HG02840 (cell line): ENCODE results near the gene EFEMP1.

Experiments used
- ATAC-seq: cut with Tn5 transposase; IDR thresholded peaks from one replicate; pipeline ENCODE4 v1.9.1; 2021; ENCODE audit warnings: mild to moderate bottlenecking, moderate library complexity, moderate number of reproducible peaks; ENCODE audit not compliant: unreplicated experiment, low FRiP score

Gene EFEMP1, protein sequence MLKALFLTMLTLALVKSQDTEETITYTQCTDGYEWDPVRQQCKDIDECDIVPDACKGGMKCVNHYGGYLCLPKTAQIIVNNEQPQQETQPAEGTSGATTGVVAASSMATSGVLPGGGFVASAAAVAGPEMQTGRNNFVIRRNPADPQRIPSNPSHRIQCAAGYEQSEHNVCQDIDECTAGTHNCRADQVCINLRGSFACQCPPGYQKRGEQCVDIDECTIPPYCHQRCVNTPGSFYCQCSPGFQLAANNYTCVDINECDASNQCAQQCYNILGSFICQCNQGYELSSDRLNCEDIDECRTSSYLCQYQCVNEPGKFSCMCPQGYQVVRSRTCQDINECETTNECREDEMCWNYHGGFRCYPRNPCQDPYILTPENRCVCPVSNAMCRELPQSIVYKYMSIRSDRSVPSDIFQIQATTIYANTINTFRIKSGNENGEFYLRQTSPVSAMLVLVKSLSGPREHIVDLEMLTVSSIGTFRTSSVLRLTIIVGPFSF

DNA sequence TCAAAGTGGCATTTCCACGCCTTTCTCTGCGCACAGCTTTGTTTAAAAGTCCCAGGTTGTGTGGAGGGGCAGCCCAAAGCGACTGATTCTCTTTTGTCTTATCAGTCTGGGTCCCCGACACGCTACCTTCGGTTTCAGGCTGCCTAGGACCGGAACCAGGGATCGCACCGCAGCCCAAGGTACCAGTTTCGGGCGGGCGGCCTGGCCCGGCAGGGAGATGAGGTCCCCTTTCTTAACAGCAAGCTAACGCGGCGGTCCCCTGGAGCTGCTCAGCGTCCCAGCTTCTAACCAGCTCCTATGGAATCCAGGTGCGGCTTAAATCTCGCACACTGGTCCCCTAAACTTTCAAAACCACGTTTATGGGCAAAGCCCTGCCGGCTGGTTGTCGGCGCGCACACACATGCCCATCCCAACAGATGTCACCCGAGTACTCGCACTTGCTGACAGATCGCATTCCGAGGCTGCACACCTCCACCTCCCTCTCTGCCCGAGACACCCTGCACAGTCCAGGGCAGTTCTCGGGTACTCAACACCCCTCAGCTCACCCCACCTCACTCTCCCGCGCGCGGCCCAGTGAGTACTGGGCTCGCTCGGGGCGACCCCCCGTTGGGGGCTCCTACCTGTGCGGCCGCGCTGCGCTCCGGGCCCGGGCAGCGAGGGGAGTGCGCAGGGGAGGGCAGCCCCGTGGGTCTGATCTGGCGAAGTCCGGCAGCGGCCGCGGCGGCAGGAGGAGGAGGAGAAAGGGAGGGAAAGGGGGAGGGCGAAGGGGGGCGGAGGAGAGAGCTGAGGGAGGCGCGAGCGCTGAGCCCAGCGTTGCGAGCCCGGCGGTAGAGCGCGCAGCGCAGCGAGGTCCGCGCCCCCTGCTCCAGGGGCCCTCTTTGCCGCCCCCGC, at the start of gene EFEMP1:
TSS of gene EFEMP1 (minus strand) at position 692 of the 891 bp plus-strand sequence. CDS start 1,342 bp downstream, outside the sequence.
- ATAC-seq: no peak

DNA sequence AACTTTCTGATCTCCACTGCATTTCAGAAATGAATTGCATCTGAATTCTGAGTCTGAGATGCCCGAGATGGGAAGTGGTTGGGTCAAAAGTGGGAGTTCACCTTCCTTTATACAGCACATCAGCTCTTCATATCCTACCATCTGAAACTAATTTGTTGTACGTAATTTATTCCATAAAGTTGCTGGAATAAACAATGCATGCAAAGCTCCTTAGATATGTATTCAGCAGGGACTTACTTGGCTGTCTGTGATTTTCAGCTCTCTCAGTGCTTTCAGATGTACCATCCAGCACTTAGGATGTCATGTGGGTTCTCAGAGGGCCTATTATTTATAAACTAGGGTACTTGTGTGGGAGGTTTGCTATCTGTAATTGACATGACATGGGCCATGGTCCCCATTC, 46.9 kb upstream of the EFEMP1 start:
- no peak for ATAC-seq

GRCh38 chr2:55968941-55969340, 45.4 kb upstream of the EFEMP1 start:
- ATAC-seq: no peak

- no peak for ATAC-seq
These were observed 43.0 kb upstream of the EFEMP1 start for GRCh38 chr2:55966401-55967118.

DNA sequence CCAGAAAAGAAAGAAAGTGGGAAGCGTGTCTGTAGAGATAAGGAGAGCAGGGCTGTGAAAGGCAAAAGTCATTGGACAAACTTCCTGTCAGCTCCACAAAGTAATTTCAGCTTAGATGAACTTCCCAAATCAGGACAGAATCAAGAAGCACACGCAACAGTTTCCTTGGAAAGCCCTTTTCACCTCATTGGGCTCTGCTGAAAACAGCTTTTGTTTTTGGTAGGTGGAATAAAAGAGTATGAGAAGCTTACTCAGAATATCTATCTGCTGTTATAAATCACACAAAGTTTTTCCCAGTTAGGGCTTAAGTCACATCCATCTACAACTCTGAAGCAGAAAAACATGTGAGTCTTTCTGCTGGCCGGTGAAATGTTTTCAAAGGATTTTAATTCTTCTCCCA, 42.4 kb upstream of the EFEMP1 start:
- ATAC-seq: no peak

GRCh38 chr2:55965276-55965675, 41.7 kb upstream of the EFEMP1 start:
- no peak for ATAC-seq

DNA sequence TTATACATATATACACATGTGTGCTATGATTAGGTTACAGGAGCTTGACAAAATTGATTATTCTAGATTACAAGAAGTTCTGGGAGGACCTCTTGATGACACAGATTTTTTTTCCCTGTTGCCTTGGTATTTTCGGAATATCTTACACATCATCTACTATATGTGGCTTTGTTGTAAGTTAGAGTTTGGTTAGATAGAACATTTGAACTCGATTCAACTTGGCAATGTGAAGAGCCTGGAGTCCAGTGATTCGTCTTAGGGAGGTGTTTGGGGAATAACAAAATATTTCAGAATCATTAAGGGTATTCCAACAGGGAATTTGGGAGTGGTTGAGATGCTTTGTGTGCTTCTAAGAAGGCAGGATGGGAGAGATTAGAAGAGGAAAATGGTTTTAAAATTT, 39.3 kb upstream of the EFEMP1 start:
- no peak for ATAC-seq

DNA sequence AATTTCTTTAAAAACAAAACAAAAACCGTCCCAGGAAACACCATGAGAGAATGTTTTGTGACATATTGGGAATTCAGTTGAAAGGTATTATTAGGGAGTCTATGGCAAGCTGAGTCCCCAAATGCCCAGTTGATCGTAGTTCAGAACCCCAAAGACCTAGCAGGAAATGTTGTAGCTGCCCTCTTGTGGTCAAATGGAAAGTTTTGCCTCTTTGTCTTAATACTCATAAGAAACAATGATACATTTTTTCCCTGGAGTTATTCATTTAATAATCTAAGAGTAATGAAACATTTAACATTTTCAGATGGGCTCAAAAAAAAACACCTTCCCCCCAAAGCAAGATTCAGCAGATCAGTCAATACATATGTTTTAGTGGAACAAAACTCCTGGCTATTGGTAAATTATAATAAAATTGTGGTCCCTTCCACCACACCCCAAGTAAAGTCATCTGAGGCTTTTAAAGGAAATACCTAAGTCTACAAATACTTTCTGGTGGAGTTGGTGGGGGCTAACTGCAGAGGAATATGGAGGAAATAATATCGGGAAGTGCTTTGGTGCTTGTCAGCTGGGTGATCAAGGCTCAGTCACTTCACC, 37.8 kb upstream of the EFEMP1 start:
- ATAC-seq: no peak

- no peak for ATAC-seq
These were observed 35.2 kb upstream of the EFEMP1 start for GRCh38 chr2:55958756-55959155.

GRCh38 chr2:55957142-55957541, 33.6 kb upstream of the EFEMP1 start:
- ATAC-seq: no peak

DNA sequence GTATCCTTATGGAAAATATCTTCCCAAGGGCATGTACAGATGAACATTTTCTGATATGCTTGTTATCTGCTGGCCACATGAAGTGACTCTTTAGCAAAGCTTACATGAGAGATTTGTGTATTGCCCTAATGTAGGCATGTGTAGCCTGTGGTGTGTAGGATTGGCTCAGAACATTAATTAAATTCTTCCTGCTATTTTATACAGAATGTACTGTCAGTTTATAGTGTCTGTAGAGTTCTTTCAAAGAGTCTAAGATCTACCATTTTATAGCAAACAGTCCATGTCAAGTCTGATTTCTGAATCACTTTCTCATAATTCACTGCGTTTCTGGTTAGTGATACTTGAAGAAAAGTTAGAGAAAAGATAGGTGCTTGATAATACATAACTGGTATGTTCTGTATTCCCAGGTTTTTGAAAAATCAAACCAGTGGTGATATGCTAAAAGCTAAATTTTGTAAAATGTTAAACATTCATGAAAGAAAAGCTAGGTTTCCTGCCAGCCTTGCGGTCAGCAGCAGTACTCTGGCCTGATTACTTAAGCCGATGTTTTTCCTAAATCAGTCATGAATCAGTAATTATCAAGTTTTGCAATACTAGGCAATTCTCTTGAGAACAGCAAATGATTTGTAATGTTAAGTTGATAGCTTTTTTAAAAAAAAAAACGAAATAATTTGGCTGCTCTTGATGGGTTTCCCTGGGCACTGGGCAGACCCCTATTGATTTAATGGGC, 30.9 kb upstream of the EFEMP1 start:
- ATAC-seq: no peak

DNA sequence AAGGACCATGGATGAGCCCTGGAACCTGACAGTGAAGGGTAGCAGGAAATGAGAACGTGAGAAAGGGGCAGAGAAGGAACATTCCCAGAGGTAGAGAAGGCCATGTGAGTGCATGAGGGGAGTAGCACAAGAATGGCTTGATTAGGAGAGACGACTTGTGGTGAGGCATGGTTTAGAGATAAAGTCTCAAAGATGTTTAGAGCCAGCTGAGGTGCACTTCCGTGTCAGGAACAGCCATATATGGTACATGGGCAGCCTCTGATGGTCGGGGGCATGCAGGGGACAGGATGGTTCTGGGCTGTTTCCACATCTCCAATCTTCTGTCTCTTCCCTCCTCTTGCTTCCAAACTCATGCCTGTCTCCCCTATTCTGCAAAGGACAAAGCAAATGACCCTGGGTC, 28.8 kb upstream of the EFEMP1 start:
- no peak for ATAC-seq

DNA sequence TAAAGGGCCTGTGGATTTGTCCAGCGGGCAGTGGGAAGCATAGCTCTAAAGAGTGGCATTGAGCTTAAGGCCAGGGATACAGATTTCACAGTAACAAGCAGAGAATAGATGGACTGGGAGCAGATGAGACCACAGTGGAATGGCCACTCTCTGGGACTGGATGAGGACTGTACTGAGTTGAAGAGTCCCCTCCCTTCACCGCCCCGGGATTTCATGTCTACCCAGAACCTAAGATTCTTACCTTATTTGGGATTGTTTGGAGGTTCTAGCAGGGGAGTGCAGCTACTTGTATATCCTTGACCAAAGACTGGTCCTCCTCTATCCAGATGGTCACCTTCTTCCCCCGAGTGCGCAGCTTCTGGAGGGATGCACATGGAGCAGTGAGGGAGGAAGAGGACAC, 28.0 kb upstream of the EFEMP1 start:
- no peak for ATAC-seq

- no peak for ATAC-seq
These were observed 26.0 kb upstream of the EFEMP1 start for GRCh38 chr2:55949613-55950012.

DNA sequence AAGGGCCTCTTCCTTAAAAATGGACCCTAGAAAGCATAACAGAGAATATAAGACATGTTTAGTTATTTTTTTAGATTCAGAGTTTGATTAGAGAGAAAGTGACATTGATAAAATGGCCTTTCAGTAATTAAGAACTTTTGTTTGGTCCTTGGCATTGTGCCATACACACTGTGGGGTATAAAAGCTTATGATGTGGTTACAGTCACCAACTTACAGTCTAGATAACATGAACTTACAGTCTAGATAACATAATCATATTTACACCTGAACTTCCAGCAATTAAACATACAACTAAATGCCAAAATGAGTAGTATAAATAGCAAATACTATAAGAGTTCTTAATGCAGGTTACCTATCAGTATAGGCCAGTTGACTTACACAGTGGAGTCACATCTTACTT, 25.6 kb upstream of the EFEMP1 start:
- no peak for ATAC-seq

DNA sequence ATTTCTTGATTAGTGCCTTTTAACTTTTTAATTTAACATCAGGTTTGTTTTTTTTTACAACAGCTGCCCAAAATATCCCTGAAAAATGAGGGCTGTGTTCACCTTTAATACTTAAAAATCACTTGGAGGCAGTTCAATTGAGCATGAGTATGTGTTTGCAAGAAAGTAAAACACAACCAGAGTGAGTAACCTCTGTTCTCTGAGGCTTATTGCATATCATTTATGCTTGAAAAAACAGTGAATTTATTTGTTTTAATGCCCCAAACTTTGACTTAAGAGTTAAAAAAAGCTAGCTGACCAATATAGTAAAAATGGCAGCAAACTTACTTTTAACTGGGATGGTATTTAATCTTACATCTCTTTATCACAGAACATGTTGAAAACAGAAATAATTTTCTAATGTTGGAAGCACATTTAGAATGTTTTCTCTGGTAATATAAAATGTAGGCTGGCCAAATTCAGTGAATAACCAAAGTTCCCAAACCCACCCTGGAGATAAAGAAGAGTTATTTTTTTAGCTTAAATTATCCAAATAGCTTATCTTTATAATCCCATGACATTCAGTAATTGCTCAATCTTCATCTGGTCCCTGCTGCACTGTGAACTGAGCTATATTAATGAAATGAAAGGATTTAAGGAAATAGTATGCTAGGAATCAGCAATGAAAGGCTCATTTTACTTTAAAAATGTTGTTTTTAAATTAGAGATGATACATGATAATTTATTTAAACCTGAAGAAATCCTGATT, 24.8 kb upstream of the EFEMP1 start:
- no peak for ATAC-seq

DNA sequence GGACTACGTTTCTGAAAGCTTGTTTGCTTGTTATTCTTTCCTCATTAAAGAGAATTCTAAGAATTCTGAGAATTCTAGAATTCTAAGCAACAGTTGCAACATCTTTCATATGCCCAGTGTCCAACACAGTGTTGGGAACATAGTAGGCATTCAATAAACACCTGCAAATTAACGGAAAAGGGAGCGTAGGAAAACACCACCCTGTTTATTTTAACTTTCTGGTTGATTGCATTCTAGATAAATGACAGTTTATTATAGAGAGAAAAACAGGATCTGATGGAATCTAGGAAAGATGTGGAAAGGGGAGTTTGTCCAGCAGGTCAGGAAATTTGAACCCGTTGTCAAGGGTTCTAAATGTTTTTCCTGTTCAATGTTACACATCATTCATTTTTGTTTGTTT, 24.2 kb upstream of the EFEMP1 start:
- no peak for ATAC-seq

DNA sequence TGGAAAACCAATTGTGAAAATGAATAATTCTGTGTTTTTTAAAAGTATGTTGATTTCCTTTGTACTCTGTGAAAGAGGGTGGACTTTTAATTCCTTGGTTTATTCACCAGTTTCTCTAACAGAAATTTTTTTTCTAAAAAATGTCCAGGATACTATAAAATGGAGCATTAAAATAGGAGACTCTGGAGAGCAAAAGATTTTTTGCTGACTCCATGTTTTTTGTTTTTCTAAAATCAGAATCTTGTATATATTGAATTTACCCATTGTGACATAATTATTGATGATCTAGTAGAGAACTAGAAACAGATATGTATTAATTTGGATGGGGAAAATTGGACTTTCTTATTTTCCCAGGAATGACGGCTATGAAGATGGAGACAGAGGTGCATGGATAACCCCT, 23.2 kb upstream of the EFEMP1 start:
- no peak for ATAC-seq

DNA sequence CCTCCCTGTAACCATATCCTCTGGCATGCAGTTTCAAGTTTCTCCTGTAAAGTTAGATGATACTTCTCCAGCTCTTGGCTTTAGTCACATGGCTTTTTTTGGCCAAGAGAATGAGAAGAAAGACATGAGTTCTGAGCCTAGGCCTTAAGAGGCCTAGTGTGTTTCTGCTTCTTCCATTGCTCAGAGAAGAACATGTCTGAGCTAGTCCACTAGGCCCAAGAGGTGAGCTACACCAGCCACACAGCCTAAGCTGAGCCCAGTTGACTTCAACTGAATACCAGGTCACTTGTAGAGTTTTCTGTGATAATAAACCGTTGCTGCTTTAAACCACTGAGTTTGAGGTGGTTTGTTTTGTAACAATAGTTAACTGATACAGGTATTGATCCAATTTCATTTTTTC, 19.9 kb upstream of the EFEMP1 start:
- no peak for ATAC-seq
